Daoy (cell line): ENCODE results near the gene SMARCC2. TPM values are rescaled to one million over a fixed set of nuclear protein-coding genes. Genes with fewer than 3 reads are reported as not detected.

Experiments used
- DNase-seq: peaks from one replicate; pipeline ENCODE4 v3.0.0-alpha.2; 2015; ENCODE audit warnings: low read depth
- total RNA-seq: library from RNA; depleted of rRNA; stranded (reverse); fragments of >200 nt; shearing (Covaris generic); gene quantifications from 2 replicates; pipeline ENCODE4 v1.2.3, GENCODE V29; 2014

The SMARCC2 gene
- total RNA-seq, 1 experiment from 2014 or later, result 25.6 TPM

GRCh38 chr12:56152132-56152755 is 37.0 kb downstream of the SMARCC2 start, which contains the start of gene MYL6B:
TSS of gene MYL6B (plus strand) at chr12:56152587. CDS start at chr12:56153919, 1,332 bp downstream.
- peak; percentile 98 for DNase-seq

DNA sequence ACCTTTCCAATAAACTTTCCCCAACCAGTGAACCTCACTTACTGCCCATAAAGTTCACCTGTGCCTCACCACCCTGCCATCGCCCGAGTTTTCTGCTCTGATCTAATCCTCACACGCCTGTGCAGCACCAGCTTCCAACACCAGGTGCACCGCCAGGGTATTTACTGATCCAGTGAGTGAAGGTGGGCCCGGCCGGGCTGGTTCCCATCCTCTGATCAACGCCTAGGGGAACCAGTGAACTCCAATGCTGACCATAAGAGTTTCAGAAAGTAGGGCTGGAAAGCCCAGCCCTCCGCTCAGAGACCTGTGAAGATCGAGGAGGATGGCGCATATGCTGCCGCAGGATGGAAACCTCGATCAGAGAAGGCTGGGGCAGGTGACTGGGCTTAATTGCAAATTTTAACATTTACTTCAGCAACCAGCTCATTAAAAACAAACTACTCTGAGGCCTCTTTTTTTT is 37.6 kb downstream of the SMARCC2 start:
- peak; percentile 17 for DNase-seq

DNA sequence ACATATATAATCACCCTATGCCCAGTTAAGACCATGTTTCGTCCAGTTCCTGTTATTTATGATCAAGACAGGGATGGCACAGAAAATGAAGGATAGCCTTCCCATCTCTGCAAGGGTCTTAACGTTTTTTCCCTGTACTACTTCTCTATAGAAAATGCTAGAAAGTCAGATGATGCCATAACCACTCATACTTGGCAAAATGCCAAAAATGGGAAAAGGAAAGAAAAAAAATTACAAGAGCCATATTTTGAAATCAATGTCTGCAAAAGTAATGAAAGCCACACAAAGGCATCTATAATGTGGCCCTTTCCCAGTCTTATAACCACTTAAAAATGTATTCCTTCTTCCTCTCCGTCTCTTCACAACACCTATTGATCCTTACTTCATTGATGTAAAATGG is 38.7 kb downstream of the SMARCC2 start:
- DNase-seq, result no peak

DNA sequence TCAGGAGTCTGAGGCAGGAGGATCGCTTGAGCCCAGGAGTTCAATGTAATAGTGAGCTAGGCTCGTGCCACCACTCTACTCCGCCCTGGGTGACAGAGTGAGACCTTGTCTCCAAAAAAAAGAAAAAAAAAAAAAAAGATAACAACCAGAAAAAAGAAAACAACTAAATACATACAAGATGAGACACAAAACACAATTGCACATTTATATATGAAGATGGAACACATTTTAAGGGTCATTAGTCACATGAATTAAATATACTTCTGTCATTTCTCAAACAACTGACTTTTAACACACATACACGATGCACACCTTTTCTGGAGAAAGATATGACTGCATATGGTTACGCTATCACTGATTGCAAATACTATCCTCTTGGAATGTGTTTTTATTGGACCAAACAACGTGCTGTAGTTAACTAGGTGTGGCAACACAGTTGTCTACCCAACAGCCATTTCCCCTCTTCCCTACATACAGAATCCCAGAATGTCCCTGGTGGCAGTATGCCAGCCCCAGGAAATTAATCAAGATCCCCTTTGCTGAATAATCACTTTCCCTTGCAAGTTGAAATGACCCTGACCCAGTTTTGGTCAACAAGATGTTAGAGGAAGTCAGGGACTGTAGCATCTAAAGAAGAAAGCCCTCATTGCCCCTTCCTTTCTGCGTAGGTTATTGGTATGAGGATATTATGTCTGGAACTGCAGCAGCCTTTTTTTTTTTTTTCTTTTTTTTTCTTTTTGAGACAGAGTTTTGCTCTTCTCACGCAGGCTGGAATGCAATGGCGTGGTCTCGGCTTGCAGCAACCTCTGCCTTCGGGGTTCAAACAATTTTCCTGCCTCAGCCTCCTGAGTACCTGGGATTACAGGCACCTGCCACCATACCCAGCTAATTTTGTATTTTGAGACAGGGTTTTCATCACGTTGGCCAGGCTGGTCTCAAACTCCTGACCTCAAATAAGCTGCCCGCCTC is 42.5 kb downstream of the SMARCC2 start:
- DNase-seq, result peak; percentile 35

GRCh38 chr12:56145217-56145616 is 44.1 kb downstream of the SMARCC2 start:
- DNase-seq, result no peak

- no peak for DNase-seq
Observed at GRCh38 chr12:56143870-56144269, 45.4 kb downstream of the SMARCC2 start.

DNA sequence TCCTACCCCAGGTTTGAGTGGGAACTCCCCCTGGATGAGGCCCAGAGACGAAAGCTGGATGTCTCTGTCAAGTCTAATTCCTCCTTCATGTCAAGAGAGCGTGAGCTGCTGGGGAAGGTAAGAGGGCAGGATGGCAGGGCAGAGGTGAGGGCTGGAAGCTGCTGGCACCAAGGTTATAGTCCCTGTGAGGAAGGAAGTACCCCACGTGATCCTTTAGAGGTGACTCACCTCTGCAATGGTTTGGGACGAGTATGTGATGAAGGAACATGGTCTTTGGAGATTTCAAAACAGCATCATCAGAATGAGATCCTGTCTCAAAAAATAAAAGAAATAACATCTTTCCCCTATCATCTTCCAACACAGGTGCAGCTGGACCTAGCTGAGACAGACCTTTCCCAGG is 46.1 kb downstream of the SMARCC2 start:
- DNase-seq, result no peak

GRCh38 chr12:56141946-56142784 is 47.1 kb downstream of the SMARCC2 start:
- DNase-seq, result no peak

- no peak for DNase-seq
Observed at GRCh38 chr12:56137853-56138571, 51.3 kb downstream of the SMARCC2 start.

- no peak for DNase-seq
Observed at GRCh38 chr12:56134897-56135296, 54.4 kb downstream of the SMARCC2 start.

DNA sequence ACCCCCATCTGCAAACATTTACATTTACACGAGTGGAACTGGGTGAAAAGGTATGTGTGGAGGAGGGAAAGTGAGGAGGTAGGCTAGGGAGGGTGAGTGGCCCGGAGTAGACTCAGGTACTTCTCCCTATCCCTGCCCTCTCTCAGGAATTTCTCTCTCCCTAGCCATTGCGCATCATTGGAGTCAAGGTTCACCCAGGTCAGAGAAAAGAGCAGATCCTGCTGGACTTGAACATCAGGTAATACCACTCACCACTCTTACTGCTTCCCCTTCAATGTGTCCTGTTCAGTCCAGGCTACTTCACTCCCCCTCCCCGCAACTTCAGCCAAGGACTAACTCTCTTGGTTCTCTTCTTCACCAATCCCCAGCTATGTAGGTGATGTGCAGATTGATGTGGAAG is 58.4 kb downstream of the SMARCC2 start:
- no peak for DNase-seq

- DNase-seq, result no peak
Observed at GRCh38 chr12:56129942-56130495, 59.3 kb downstream of the SMARCC2 start.

DNA sequence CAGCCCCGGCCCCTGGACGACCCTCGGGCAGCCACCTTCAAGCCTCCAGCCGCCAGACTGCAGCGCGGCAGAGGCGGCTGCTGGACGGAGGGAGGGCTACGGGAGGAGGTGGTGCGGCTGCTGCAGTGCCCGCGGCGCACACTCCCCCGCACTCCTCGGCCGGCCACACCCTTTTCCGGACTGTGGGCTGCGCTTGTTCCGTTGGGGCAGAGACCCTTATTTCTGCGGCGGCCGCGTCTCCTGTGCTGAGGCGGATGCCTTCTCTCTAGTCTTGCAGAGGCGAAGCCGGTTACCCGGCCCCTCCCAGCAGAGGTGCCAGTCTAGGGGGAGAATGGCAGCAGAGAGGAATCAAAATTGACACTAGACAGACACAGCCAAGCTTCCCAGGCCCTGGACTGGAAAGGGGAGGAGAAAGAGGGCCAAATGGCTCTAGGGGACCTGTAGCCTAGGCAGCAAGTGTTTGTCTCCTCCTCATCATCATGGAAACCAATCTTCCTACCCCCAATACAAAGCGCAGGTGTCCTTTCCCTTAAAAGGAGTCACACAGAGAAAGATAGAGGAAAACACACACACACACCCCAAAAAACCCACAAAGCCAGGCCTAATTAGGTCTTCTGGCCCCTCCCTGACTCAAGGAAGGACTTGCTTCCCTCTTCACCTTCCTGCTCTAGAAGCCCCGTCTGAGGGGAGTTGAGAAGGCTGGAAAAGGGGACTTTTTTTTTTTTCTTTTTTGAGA is 59.9 kb downstream of the SMARCC2 start:
- DNase-seq, result peak; percentile 84

- DNase-seq, result peak; percentile 60
Observed at GRCh38 chr12:56128670-56129205, 60.5 kb downstream of the SMARCC2 start.

DNA sequence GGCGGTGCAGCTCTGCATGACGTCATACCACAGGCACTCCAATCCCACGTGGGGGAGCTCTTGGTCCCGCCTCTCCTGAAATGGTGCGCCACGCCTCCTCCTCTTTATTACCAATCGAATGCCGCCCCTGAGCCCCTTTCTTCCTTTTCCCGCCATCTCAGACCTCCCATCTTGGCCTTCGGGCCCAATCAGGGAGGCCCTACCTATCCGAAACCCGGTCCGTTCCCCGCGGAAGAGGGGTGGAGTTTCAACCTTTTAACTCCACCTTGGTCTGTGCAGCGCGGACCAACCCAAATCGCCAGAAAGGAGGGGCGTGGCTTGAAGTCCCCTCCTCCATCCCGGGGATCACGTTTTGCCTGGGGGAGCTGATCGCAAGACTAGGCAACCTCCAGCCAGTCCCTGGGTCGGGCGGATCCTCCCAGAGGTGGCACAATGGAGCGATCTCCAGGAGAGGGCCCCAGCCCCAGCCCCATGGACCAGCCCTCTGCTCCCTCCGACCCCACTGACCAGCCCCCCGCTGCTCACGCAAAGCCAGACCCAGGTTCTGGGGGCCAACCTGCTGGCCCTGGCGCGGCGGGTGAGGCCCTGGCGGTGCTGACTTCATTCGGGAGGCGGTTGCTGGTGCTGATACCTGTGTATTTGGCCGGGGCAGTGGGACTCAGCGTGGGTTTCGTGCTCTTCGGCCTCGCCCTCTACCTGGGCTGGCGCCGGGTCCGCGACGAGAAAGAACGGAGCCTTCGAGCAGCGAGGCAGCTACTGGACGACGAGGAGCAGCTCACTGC is 61.2 kb downstream of the SMARCC2 start, which contains the start of gene ESYT1:
TSS of gene ESYT1 (plus strand) at position 380 of the 782 bp plus-strand sequence. CDS start at position 433, 53 bp downstream.
- DNase-seq, result peak; percentile 99

GRCh38 chr12:56127485-56127887 is 61.8 kb downstream of the SMARCC2 start:
- DNase-seq, result no peak

DNA sequence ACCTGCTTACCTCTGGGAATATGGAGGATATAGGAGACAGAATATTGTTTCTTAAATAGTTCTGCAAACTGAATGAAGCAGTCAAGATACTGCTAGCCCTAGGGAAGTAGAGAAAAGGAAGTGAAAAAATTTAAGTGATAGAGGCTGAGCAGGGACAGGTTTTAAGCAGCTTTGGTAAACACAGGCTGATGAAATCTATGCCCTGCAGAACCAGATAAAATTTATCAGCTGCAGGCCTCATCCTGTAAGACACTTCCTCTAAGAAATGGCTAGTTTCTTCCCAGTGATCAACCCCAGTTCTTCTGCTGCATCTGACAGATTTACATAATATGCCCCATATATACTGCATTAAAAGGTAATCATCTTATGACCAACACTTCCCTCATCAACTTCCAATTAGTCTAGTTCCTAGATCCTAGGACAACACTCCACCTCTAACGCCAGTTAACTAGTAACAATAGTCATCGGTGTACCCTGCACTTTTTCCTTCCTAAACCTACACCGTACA is 62.5 kb downstream of the SMARCC2 start:
- no peak for DNase-seq

DNA sequence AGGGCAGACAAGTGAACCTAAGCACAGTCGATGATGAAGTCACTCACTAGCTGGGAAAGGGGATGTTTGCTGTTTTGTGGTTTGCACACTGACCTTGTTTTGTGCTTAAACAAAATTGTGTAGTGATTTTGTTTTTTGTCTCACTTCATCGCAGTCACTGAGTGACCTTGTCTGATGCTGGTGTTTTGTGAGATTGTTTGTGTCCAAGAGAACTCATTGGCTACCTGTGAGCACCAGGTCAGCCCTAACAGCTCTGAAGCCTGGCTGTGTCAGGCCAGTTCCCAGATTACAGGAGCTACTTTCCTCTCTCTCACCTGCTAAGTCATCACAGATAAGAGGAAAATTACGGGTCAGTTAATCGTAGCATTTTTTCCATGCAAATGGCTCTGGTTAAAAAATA is 65.2 kb downstream of the SMARCC2 start:
- no peak for DNase-seq

DNA sequence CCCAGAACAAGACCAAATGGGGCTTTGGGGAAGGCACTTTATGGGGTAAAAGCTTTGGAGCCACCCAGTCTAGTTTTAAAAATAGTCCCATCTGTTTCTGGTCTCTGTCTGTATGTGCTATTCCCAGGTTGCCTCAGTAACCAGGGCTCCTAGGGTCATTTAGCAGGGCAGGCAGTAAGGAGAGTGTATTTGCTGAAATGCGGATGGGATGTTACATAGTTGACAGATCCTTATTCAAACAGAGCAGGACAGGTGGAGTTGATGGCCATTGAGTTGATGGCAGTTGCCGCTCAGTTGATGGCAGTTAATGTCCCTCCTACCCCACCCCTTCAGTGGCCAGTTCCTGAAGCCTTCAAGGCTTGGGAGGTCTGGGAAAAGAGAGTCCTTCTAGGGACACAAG is 66.6 kb downstream of the SMARCC2 start:
- DNase-seq, result no peak
